Neutrophil (primary cell): ENCODE data around the gene RPUSD2.
A peak's percentile ranks its signal among the peaks of the same experiment; 100 is the strongest.

Experiments used
- H3K27ac ChIP-seq: fragments of 200-600 bp; sonication (generic); 2 replicates; pipeline ENCODE4 v1.5.1; 2016; ENCODE audit warnings: mild to moderate bottlenecking, moderate library complexity
- H3K27me3 ChIP-seq: fragments of 200-600 bp; sonication (generic); 2 replicates; pipeline ENCODE4 v1.6.0; 2016; ENCODE audit warnings: mild to moderate bottlenecking
- H3K36me3 ChIP-seq: fragments of 200-600 bp; sonication (generic); 2 replicates; pipeline ENCODE4 v1.5.1; 2017
- H3K4me1 ChIP-seq, 2 experiments: fragments of 200-600 bp in 1 of 2; sonication (generic) in 1 of 2; 1 replicate in 1 of 2; 2 replicates in 1 of 2; pipeline versions ENCODE4 v1.5.1 to v1.6.1; 2013 to 2016; ENCODE audit warnings: low read depth in 1 of 2, low read length in 1 of 2, mild to moderate bottlenecking in 1 of 2, moderate library complexity in 1 of 2; ENCODE audit not compliant: control insufficient read depth in 1 of 2, insufficient read depth in 1 of 2
- H3K4me3 ChIP-seq, 2 experiments: fragments of 200-600 bp in 1 of 2; sonication (generic) in 1 of 2; 1 replicate in 1 of 2; 2 replicates in 1 of 2; pipeline ENCODE4 v1.5.1; 2013 to 2016; ENCODE audit warnings: low read depth in 1 of 2, low read length in 1 of 2, mild to moderate bottlenecking in 1 of 2, moderate library complexity in 1 of 2
- H3K9me3 ChIP-seq: fragments of 200-600 bp; sonication (generic); 2 replicates; pipeline ENCODE4 v1.5.1; 2016
- CTCF ChIP-seq: fragments of 200-600 bp; sonication (generic); IDR thresholded peaks from 2 replicates; pipeline ENCODE4 v1.5.1; 2016; ENCODE audit warnings: antibody characterized with exemption

RPUSD2 gene

GRCh38 chr15:40582726-40583246 is 13.7 kb downstream of the RPUSD2 start:
- Histone ChIP-seq H3K9me3 (no peaks in the 10 kb centered on the region), H3K4me1 (peaks cover 5 to 6% of the 10 kb centered on the region in 2 experiments), H3K4me3 (peak overlapping the region in 1 of 2 experiments; percentile 19), H3K36me3 (no peaks in the 10 kb centered on the region), H3K27ac (no peak overlapping the region), H3K27me3 (peaks cover 6% of the 10 kb centered on the region)
- TF ChIP-seq CTCF: no peak

- Histone ChIP-seq H3K4me1 (peaks cover 5 to 6% of the 10 kb centered on the region in 2 experiments), H3K9me3 (no peaks in the 10 kb centered on the region), H3K27ac (no peak overlapping the region), H3K27me3 (peaks cover 6% of the 10 kb centered on the region), H3K36me3 (no peaks in the 10 kb centered on the region), H3K4me3 (no peak overlapping the region)
- no peak for TF ChIP-seq CTCF
Observed at GRCh38 chr15:40584191-40584590, 15.1 kb downstream of the RPUSD2 start.

- Histone ChIP-seq H3K27me3 (no peaks in the 10 kb centered on the region), H3K27ac (no peak overlapping the region), H3K4me3 (no peak overlapping the region), H3K4me1 (peaks cover 20% of the 10 kb centered on the region in 2 experiments), H3K36me3 (no peaks in the 10 kb centered on the region), H3K9me3 (no peaks in the 10 kb centered on the region)
- TF ChIP-seq CTCF: no peak
Observed at GRCh38 chr15:40590667-40591050, 21.6 kb downstream of the RPUSD2 start.

GRCh38 chr15:40591389-40591788 is 22.3 kb downstream of the RPUSD2 start:
- TF ChIP-seq CTCF: no peak
- H3K4me3 ChIP-seq: no peak overlapping the region
- H3K27ac ChIP-seq: no peak overlapping the region
- H3K4me1 ChIP-seq: peaks cover 20% of the 10 kb centered on the region in 2 experiments
- no peaks in the 10 kb centered on the region for H3K27me3 ChIP-seq
- H3K9me3 ChIP-seq: no peaks in the 10 kb centered on the region
- no peaks in the 10 kb centered on the region for H3K36me3 ChIP-seq

DNA sequence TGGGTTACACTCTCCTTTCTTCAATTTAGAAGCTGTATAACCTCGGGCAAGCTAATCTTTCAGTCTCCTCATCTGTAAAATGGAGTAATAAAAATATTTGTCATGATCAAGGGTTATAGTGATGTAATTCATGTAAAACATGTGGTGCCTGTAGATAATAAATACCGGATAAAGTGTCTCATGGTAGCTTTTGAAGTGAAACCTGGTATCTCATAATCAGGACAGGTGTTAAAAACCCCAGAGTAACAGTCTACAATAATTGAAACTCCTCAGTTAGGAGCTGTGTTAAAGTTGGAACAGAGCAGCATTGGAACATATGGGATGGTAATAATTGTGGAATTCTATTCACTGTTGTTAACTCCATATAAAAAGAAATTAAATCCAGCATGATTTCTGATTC is 24.1 kb downstream of the RPUSD2 start:
- no peaks in the 10 kb centered on the region for H3K9me3 ChIP-seq
- H3K27me3 ChIP-seq: no peaks in the 10 kb centered on the region
- H3K36me3 ChIP-seq: no peaks in the 10 kb centered on the region
- H3K4me1 ChIP-seq: peaks cover 20% of the 10 kb centered on the region in 2 experiments
- no peak overlapping the region for H3K27ac ChIP-seq
- peak overlapping the region; percentile 65 to 86 for H3K4me3 ChIP-seq
- no peak for TF ChIP-seq CTCF
